Left renal cortex interstitium (tissue), 4 donors: Measurements from ENCODE around the gene YJU2. TPM values are rescaled to one million over a fixed set of nuclear protein-coding genes. Genes with fewer than 3 reads are reported as not detected.

Experiments
- DNase-seq, 4 donors: peaks; one replicate each; pipeline ENCODE4 v3.0.0-alpha.2; 2013; ENCODE audit warnings: low read depth in 4 of 4, low spot score in 2 of 4, missing footprints in 1 of 4
- polyA plus RNA-seq, 4 donors: library from polyadenylated mRNA; unstranded; fragments of 120-200 nt; gene quantifications; one replicate each; pipeline ENCODE4 v1.2.1, GENCODE V29; 2013; ENCODE audit not compliant: insufficient read length in 4 of 4

The YJU2 gene
- polyA plus RNA-seq, 4 donors, result 19.7 to 28.5 (median 22.7) TPM

DNA sequence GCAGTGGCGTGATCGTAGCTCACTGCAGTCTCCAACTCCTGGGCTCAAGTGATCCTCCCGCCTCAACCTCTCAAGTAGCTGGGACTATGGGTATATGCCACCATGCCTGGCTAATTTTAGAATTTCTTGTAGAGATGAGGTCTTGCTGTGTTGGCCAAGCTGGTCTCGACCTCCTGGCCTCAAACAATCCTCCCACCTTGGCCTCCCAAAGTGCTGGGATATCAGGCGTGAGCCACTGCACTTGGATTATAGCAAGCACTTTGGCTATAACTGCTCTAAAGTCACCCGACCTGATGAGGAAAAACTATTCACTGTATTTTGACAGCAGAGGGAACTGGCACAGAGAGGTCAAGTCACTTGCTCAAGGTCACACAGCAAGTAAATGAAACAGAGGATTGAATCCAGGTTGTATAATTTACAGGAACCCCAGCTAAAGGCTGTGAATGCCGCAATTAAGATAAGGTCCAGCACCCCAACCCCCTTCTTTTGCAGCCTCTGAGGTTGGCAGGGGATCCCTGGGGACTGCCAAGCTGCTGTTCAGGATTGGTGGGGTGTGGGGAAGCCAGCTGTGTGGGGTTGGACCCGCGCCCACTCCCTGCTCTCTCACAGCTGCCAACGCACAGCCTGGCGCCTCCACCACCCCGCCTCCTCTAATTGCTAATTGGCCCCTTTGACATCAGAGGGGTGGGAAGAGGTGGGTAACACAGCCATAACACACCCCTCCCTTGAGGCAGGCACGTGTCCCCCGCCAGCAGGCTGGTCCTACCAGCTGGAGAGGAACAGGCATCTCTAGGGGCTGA, 49.3 kb downstream of the YJU2 start:
- no peak for DNase-seq

DNA sequence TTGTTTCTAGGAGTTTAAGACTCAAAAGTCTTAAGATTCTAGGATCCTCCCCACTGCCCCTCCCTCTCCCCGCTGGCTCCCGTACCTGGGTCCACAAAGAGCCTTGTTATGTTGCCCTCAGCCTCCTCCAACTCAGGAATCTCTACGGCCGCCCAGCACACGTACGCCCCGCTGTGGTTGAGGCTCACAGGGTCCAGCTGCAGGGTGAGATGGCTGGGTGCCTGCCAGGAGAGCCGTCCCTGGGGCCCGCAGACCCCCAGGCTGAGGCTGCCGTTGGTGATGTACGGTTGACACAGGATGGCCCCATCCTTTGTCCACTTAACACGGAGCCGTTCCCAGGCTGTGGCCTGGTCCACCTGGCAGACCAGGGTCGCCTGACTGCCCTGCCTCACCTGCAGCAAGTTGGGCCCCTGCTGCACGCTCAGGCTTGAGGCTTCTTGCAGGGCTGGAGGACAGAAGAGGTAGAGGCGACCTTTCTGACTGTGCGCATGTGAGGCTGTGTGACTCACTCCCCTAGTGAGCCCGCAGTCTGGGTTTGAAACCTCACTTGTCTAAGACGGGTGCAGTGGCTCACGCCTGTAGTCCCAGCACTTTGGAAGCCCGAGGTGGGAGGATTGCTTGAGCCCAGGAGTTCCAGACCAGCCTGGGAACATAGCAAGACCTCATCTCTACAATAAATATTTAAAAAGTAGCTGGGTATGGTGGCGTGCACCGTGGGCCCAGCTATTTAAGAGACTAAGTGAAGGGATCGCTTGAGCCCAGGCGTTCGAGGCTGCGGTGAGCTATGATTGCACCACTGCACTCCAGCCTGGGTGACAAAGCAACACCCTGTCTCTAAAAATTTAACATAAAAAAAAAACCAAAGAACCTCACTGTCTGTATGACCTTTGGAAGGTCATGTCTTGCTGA, 51.3 kb downstream of the YJU2 start:
- DNase-seq, result no peak

DNA sequence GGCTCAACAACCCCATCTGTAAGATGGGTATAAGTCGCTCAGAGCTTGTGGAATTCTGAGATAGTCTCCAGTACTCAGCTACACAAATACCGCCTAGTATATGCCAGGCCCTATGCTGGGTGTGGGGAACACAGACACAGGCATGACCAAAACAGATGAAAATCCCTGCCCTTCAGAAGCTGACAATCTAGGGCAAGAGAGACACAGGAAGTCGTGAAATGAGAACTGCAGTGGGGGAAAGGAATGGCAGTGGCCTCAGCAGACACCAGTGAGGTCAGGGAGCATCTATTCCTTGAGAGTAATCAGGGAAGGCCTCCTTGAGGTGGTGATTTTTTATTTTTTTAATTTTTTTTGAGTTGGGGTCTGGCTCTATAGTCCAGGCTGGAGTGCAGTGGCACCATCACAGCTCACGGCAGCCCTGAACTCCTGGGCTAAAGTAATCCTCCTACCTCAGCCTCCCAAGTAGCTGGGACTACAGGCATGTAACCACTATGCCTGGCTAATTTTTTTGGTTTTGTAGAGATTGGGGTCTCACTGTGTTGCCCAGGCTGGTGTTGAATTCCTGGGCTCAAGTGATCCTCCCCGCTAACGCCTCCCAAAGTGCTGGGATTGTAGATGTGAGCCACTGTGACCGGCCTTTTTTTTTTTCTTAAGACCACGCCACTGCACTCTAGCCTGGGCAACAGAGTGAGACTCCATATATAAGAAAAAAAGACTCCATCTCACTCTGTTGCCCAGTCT, 52.1 kb downstream of the YJU2 start:
- DNase-seq, result no peak

DNA sequence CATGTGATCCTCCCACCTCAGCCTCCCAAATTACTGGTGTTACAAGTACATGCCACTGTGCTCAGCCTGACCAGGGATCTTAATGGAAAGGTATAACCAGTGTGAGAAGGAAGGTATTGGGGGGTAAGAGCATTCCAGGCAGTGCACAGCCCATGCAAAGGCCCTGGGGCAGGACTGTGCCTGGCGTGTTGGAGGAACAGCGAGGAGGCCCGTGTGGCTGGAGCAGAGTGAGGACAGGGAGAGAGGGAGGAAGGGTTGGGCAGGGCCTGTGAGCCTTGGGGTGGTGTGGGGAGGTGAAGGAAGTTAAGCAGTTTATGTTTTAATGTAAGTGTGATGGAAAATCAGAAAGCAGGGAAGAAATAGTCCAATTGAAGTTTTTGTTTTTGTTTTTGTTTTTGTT, 53.7 kb downstream of the YJU2 start:
- no peak for DNase-seq

GRCh38 chr19:4301590-4302242, 54.8 kb downstream of the YJU2 start:
- no peak for DNase-seq

GRCh38 chr19:4302243-4302640, 55.4 kb downstream of the YJU2 start, which contains the start of gene TMIGD2:
TMIGD2 (minus strand) TSS chr19:4302389; CDS start chr19:4302385, 4 bp downstream.
- DNase-seq, result no peak

DNA sequence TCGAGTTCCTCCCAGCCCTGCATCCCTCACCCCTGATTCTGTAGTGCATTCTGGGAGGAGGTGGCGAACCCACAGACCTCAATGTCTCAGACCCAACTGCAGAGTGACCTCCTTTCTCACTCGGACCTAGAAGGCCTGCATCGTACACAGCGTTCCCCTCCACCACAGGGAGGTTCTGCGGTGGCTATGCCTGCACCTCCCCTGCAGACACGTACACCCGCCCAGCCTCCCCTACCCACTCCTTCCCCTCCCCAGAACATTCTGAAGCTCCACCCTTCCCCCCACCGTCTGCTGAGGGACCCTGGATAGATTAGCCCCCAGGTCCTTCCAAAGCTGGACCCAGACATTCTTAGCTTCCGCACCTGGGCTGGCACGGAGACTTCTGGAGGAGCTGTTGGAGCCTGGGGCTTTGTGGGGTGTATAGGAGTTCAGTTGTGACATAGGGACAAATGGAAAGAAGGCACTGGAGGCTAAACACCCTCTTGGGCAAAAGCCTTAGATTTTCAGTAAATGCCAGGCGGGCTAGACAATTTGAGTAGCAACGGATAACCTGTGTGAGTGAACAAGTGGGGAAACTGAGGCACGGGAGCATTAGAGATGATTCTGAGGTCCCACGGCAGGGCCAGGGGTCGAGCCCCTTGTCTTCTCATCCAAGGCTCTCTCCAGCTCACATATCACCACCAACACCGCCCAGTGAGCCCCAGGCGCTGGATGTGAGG, 57.1 kb downstream of the YJU2 start:
- no peak for DNase-seq

GRCh38 chr19:4304538-4305256, 57.8 kb downstream of the YJU2 start, which contains the start of gene FSD1:
FSD1 (plus strand) TSS chr19:4304598; CDS start chr19:4304747, 149 bp downstream.
- no peak for DNase-seq

- no peak for DNase-seq
Measured at GRCh38 chr19:4305257-4305612, 58.4 kb downstream of the YJU2 start.

- DNase-seq, result no peak
Measured at GRCh38 chr19:4305659-4306058, 58.8 kb downstream of the YJU2 start.

DNA sequence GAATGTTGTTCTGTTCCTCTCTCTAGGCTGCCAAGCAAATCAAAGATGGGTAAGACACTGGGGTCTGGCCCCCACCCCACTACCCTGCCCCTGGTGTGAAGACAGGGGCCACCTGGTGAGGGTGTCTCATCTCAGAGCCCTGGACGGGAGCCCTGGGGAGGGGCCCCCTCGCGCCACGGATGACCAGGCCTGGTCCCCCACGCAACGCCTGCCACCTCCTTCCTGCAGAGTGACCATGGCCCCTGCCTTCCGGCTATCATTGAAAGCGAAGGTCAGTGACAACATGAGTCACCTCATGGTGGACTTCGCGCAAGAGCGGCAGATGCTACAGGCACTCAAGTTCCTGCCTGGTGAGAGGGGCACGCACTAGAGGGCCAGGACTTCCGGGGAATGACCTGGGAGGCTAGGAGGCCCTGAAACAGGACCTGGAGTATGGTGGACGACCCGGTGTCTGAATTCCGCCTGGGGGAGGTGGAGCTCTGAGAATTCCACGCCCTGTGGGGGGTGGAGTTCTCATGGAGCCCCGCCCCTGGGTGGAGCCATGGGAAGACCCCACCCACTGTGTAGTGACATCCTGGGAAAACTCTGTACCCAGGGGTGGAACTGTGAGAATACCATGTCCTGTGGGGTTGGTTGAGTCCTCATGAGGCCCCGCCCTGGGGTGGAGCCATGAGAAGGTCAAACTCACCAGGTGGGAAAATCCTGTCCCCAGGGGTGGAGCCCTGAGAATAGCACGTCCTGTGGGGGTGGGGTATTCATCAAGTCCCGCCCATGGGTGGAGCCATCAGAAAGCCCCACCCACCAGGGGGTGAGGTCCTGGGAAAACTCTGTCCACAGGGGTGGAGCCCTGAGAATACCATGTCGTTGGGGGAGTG, 63.6 kb downstream of the YJU2 start:
- no peak for DNase-seq

DNA sequence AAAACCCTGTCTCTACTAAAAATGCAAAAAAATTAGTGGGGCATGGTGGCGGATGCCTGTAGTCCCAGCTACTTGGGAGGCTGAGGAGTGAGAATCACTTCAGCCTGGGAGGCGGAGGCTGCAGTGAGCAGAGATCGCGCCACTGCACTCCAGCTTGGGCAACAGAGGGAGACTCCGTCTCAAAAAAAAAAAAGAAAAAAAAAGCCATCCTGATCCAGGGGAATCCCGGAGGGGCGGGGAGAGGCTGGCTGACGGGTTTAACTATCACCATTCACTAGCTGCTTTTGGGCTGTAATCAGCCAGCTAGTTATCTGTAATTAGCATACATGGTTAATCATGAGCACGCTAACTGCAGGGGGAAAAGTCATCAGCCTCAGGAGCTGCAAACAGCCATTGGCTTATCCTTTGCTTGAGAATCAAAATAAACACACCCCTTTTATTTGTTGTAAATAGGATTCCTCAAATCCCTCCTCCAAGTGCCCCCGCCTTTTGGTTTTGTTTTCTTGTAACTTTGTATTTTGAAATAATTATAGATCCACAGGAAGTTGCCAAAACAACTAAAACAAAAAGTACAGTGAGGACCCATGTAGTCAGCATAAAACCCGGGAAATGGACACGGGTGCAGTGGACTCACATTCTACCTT, 67.1 kb downstream of the YJU2 start:
- DNase-seq, result no peak

DNA sequence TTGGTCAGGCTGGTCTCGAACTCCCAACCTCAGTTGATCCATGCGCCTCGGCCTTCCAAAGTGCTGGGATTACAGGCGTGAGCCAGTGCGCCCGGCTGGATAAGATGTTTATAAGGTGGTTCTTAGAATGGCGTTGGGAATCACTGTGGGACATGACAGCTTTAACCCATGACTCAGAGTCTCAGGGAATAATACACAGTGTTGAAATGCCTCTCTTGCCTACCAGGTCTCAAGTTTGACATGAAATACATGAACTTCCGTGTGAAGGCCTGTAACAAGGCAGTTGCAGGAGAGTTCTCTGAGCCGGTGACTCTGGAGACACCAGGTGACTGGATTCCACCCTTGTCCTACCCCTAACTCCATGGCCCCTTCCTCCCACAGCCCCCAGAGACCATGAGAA, 70.1 kb downstream of the YJU2 start:
- no peak for DNase-seq

GRCh38 chr19:4318460-4318859, 71.6 kb downstream of the YJU2 start:
- no peak for DNase-seq
